GM12892 (cell line): ENCODE measurements around the gene NCBP2.

ENCODE experiments used
- DNase-seq: peaks from one replicate; pipeline ENCODE4 v3.0.0; 2011; ENCODE audit not compliant: insufficient read length
- FAIRE-seq: peaks from 2 replicates; lab custom pipeline; 2011; peaks lifted over from hg19 to GRCh38; lab: Jason Lieb, UNC
- POLR2A ChIP-seq: IDR thresholded peaks from 2 replicates; pipeline ENCODE4 v1.6.1; 2011; ENCODE audit warnings: low read depth, low read length, control low read depth
- POLR2AphosphoS5 ChIP-seq: IDR thresholded peaks from 2 replicates; pipeline ENCODE4 v1.6.1; 2011; ENCODE audit warnings: low read depth, low read length, control low read depth
- TAF1 ChIP-seq: IDR thresholded peaks from 2 replicates; pipeline ENCODE4 v1.6.1; 2011; ENCODE audit warnings: low read depth, mild to moderate bottlenecking, control low read depth, low read length, borderline replicate concordance

NCBP2 gene

GRCh38 chr3:196894557-196895295 is 47.6 kb downstream of the NCBP2 start:
- DNase-seq, result no peak
- TF ChIP-seq POLR2AphosphoS5, result no peak
- no peak for TF ChIP-seq TAF1
- TF ChIP-seq POLR2A, result no peak
- no peak for FAIRE-seq

DNA sequence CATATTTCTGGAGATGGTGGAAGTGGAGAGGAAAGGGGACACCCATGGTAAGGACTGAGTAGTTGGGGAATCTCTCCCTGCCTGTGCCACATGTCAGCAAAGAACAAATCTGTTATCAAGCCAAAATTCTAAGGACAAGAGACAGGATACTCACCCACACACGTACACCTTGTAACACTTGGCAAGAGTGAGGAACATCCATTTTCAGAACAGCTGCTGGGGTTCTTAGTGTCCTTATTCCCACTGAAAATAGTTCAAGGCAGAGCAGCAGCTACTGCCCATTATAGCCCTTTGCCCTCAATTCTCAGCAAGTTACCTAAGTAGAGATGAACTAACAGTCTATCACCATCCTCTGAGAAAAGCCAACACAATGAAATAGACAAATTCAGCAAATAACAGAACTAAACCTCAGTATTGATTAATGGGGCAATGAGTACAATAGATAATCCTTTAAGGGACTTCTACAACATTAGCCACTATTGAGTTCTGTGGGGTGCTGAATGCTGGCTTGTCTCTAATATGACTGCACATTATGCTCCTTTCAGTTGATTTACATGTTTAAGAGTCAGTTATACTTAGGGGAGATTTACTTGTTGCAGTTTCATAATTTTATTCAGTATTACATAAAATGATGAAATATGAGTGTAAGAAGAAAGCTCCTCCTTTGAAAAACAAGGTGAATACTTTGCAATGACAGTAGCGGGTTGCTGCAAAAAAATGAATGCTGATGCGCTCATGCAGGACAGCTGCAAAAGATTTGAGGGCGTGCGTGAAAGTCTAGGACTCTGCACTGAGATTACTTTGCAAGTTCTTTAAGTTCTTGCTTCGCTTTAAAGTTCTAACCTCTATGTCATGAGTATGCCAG is 52.3 kb downstream of the NCBP2 start:
- FAIRE-seq, result no peak
- DNase-seq, result no peak
- no peak for TF ChIP-seq TAF1
- TF ChIP-seq POLR2A, result no peak
- TF ChIP-seq POLR2AphosphoS5, result no peak

- TF ChIP-seq POLR2A (no peak), POLR2AphosphoS5 (no peak), TAF1 (no peak)
- no peak for FAIRE-seq
These were observed 56.2 kb downstream of the NCBP2 start for GRCh38 chr3:196886144-196886543.

More at GRCh38 chr3:196886144-196886543, 56.2 kb downstream of the NCBP2 start:
- DNase-seq, result no peak
